ENCODE results near the gene DNAJC27.
A peak's percentile ranks its signal among the peaks of the same experiment; 100 is the strongest.
"Not testable (repeated sequence)": the region's sequence is repeated elsewhere in the genome, so short reads cannot be mapped to it uniquely, and the experiment has no call there.

The DNAJC27 gene

DNA sequence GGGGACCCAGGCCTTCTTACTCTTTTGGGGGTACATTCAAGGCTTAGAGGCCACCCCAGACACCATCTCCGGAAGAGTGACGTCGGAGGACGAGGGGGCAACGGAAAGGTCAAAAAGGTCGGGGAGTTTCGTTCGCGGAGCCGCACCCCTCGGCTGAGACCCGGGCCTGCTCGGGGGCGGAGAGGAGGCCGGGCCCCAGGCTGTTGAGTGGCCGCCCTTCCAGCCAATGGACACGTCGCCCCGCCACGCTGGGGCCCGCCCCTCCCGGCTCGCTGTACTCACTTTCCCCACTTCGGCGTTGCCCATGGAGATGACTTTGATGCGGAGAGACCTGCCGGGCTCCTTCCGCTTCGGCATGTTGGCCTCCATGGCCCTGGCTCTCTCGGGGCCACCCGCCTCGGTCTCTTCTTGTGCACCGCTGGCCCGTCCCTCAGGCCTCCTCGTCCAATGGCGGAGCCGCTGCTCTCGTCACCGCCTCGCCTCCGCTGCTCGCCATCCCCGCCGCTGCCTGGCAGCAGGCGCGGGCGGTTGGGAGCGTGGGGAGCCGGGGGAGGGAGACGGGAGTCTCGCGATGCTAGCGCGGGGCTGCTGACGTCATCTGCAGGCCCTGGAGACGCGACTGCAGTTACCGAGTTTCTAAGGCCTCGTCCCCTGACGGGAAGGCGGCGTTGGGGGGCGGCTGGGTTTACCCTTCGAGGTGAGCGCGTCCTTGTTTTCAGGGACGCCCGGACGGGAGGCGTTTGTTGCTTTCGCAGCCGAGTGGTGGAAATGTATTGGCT lies at the start of gene DNAJC27:
TSS of gene DNAJC27 (minus strand) at position 420 of the 779 bp plus-strand sequence. CDS start at position 369, 51 bp downstream.
- peaks cover 4% of the 10 kb centered on the region for H3K36me3 Mint-ChIP-seq
- peak within 1 kb of the TSS; percentile 99 for H3K27ac Mint-ChIP-seq
- H3K4me3 Mint-ChIP-seq: peak within 1 kb of the TSS; percentile 95
- peaks cover 17% of the 10 kb centered on the region for H3K4me1 Mint-ChIP-seq (ENCODE audit: low read depth)
- no peaks in the 10 kb centered on the region for H3K27me3 Mint-ChIP-seq
- no peaks in the 10 kb centered on the region for H3K9me3 Mint-ChIP-seq (ENCODE audit: low read depth)

GRCh38 chr2:25018681-25019080 lies 46.9 kb upstream of the DNAJC27 start:
- H3K4me3 Mint-ChIP-seq: no peak overlapping the region
- H3K27me3 Mint-ChIP-seq: peaks cover 5% of the 10 kb centered on the region
- H3K27ac Mint-ChIP-seq: no peak overlapping the region
- H3K4me1 Mint-ChIP-seq (ENCODE audit: low read depth): no peaks in the 10 kb centered on the region
- H3K36me3 Mint-ChIP-seq: peaks cover 4% of the 10 kb centered on the region
- no peaks in the 10 kb centered on the region for H3K9me3 Mint-ChIP-seq (ENCODE audit: low read depth)

- Mint-ChIP-seq H3K27ac (no peak overlapping the region), H3K4me1 (ENCODE audit: low read depth) (no peaks in the 10 kb centered on the region), H3K9me3 (ENCODE audit: low read depth) (no peaks in the 10 kb centered on the region), H3K27me3 (no peaks in the 10 kb centered on the region), H3K4me3 (no peak overlapping the region), H3K36me3 (no peaks in the 10 kb centered on the region)
Measured at GRCh38 chr2:25014631-25015030, 42.9 kb upstream of the DNAJC27 start.

GRCh38 chr2:25011342-25011741 lies 39.6 kb upstream of the DNAJC27 start:
- H3K9me3 Mint-ChIP-seq (ENCODE audit: low read depth); H3K27me3 Mint-ChIP-seq; H3K36me3 Mint-ChIP-seq; H3K4me3 Mint-ChIP-seq; H3K27ac Mint-ChIP-seq; H3K4me1 Mint-ChIP-seq (ENCODE audit: low read depth): not testable (repeated sequence)

- Mint-ChIP-seq H3K9me3 (ENCODE audit: low read depth) (no peaks in the 10 kb centered on the region), H3K27me3 (no peaks in the 10 kb centered on the region), H3K4me1 (ENCODE audit: low read depth) (no peaks in the 10 kb centered on the region), H3K27ac (no peak overlapping the region), H3K4me3 (no peak overlapping the region), H3K36me3 (no peaks in the 10 kb centered on the region)
Measured at GRCh38 chr2:25009954-25010353, 38.2 kb upstream of the DNAJC27 start.

DNA sequence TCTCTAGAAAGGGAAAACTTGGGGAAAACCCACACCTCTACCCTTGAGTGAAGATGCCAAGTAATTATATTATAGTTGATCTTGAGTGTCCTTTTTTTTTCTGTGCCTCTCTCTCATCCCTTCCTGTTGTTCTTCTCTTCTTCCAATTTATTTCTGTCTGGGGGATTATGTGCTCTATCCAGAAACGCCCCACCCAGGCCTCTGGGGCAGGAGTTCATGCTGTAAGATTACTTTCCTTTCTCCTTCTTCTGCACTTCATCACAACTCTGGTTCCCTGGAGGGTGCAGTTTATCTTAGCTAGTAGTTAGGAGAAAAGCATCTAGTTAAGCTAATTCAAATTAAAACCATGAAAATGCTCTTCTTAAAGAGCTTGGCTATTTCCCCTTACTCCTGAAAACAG lies 30.3 kb upstream of the DNAJC27 start:
- Mint-ChIP-seq H3K4me1 (ENCODE audit: low read depth) (no peaks in the 10 kb centered on the region), H3K27me3 (peaks cover 4% of the 10 kb centered on the region), H3K36me3 (peaks cover 3% of the 10 kb centered on the region)

DNA sequence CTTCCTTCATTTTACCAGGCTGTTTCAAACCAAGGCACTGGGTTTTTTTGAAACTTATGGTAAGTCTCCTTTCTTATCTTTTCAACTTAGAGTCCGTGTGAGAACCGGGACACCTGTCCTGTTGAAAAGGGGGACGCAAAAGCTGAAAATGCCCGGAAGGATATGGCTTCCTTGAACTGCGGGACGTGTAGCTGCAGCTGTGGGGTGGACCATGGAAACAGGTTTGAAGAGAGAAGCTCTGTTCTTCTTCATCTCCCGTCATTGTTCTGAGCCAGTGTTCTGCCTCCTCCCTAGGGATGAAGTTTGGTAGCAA lies 29.5 kb upstream of the DNAJC27 start:
- Mint-ChIP-seq H3K4me1 (ENCODE audit: low read depth) (no peaks in the 10 kb centered on the region), H3K36me3 (peaks cover 3% of the 10 kb centered on the region), H3K27ac (no peak overlapping the region), H3K4me3 (no peak overlapping the region), H3K9me3 (ENCODE audit: low read depth) (no peaks in the 10 kb centered on the region), H3K27me3 (peaks cover 4% of the 10 kb centered on the region)

More for the DNA sequence above, 30.3 kb upstream of the DNAJC27 start:
- Mint-ChIP-seq H3K4me3 (no peak overlapping the region), H3K9me3 (ENCODE audit: low read depth) (no peaks in the 10 kb centered on the region), H3K27ac (no peak overlapping the region)

- no peaks in the 10 kb centered on the region for H3K9me3 Mint-ChIP-seq (ENCODE audit: low read depth)
- H3K27ac Mint-ChIP-seq: no peak overlapping the region
- peaks cover 4% of the 10 kb centered on the region for H3K27me3 Mint-ChIP-seq
Measured at GRCh38 chr2:25000503-25001324, 29.0 kb upstream of the DNAJC27 start.

GRCh38 chr2:25000036-25000435 lies 28.3 kb upstream of the DNAJC27 start:
- Mint-ChIP-seq H3K4me3 (no peak overlapping the region), H3K9me3 (ENCODE audit: low read depth) (no peaks in the 10 kb centered on the region), H3K4me1 (ENCODE audit: low read depth) (no peaks in the 10 kb centered on the region), H3K36me3 (peaks cover 3% of the 10 kb centered on the region), H3K27ac (no peak overlapping the region), H3K27me3 (peaks cover 4% of the 10 kb centered on the region)

More at GRCh38 chr2:25000503-25001324, 29.0 kb upstream of the DNAJC27 start:
- H3K4me3 Mint-ChIP-seq: no peak overlapping the region
- H3K4me1 Mint-ChIP-seq (ENCODE audit: low read depth): no peaks in the 10 kb centered on the region
- H3K36me3 Mint-ChIP-seq: peaks cover 3% of the 10 kb centered on the region

DNA sequence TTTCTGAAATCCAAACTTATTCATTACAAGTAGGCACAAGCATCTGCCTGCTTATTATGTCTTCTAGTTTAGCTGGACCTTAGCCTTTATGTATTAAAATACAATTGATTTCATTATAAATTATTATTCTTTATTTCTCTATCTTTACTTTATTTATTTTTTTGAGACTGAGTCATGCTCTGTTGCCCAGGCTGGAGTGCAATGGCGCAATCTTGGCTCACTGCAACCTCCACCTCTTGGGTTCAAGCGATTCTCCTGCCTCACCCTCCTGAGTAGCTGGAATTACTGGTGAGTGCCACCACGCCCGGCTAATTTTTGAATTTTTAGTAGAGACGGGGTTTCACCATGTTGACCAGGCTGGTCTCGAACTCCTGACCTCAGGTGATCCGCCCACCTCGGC lies 27.3 kb upstream of the DNAJC27 start:
- not testable (repeated sequence) for H3K4me1 Mint-ChIP-seq (ENCODE audit: low read depth); H3K27ac Mint-ChIP-seq; H3K36me3 Mint-ChIP-seq; H3K9me3 Mint-ChIP-seq (ENCODE audit: low read depth); H3K4me3 Mint-ChIP-seq; H3K27me3 Mint-ChIP-seq

GRCh38 chr2:24994146-24994724 lies 22.5 kb upstream of the DNAJC27 start:
- H3K27me3 Mint-ChIP-seq: no peaks in the 10 kb centered on the region
- no peaks in the 10 kb centered on the region for H3K4me1 Mint-ChIP-seq (ENCODE audit: low read depth)
- H3K27ac Mint-ChIP-seq: no peak overlapping the region
- H3K36me3 Mint-ChIP-seq: no peaks in the 10 kb centered on the region
- no peak overlapping the region for H3K4me3 Mint-ChIP-seq
- H3K9me3 Mint-ChIP-seq (ENCODE audit: low read depth): no peaks in the 10 kb centered on the region

DNA sequence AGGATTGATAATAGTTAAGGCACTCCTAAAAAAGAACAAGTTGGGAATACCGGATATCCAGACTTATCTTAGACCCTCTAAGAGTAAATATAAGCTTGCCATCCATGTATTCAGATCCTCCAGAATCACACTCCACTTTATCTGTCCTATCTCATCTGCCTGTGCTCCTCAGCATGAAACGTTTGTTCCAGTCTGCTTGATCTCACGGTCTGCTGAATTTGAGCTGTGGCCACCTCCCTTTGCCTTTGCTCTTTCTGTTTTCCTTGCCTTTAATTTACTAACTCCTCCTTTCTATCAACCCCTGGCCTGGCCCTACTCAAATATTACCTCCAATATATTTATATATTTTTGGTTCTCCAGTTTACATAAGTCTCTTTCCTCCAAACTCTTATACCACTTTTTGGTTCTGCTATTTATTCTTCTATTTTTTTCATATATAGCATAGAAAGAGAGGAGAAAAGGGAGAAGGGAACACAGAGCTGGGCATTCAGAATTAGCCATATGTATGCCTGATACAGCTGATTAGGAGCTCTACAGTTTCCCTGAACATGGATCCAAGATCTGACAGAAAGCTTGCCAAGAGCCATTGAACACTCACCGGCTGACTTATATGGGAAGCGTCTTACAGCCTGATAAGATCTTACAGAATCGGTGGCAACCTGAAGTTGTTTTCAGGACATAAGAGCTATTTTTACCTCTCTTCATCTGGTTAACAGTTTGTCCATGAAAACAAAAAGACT lies 21.8 kb upstream of the DNAJC27 start:
- H3K4me3 Mint-ChIP-seq: no peak overlapping the region
- no peak overlapping the region for H3K27ac Mint-ChIP-seq
- H3K27me3 Mint-ChIP-seq: no peaks in the 10 kb centered on the region
- H3K36me3 Mint-ChIP-seq: no peaks in the 10 kb centered on the region
- H3K4me1 Mint-ChIP-seq (ENCODE audit: low read depth): no peaks in the 10 kb centered on the region
- no peaks in the 10 kb centered on the region for H3K9me3 Mint-ChIP-seq (ENCODE audit: low read depth)

DNA sequence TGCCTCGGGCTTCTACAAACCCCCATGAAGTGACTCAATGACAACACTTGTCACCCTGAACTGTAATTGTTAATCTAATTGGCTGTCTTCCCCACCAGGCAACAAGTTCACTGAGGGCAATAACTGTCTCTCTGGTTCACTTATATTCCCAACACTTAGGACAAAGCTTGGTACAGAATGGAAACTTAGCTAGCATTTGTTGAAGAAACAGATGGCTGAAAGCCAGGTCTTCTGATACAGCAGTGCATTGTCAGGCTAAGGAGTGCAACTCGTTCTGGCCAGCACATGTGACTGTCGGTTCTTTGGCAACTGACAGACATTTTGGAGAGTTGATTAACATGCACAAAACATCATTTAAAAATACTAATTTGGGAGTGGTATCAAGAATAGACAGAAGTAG lies 14.6 kb upstream of the DNAJC27 start:
- Mint-ChIP-seq H3K4me1 (ENCODE audit: low read depth) (peaks cover 1% of the 10 kb centered on the region), H3K36me3 (no peaks in the 10 kb centered on the region), H3K9me3 (ENCODE audit: low read depth) (no peaks in the 10 kb centered on the region), H3K27me3 (no peaks in the 10 kb centered on the region), H3K27ac (no peak overlapping the region), H3K4me3 (no peak overlapping the region)

DNA sequence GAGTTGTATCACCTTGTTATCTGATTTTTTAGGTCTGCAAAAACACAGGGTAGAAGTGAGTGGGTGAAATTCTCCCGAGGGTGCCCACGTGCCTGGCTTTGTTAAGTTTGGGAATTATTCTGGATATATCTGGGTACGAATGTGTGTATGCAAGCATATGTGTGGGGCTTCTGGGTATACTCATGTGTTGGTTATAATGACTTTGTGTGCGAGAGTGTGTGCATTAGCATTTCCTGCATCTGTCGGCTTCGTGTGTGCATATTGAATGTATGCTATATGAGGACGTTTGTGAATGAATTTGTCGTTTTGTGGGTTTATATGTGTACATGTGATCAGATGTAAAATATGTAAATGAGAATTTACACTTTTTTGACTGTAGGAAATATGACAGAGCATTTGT lies 13.8 kb upstream of the DNAJC27 start:
- H3K36me3 Mint-ChIP-seq: no peaks in the 10 kb centered on the region
- H3K27me3 Mint-ChIP-seq: no peaks in the 10 kb centered on the region
- H3K4me3 Mint-ChIP-seq: no peak overlapping the region
- H3K9me3 Mint-ChIP-seq (ENCODE audit: low read depth): no peaks in the 10 kb centered on the region
- H3K4me1 Mint-ChIP-seq (ENCODE audit: low read depth): peaks cover 1% of the 10 kb centered on the region
- H3K27ac Mint-ChIP-seq: no peak overlapping the region

DNA sequence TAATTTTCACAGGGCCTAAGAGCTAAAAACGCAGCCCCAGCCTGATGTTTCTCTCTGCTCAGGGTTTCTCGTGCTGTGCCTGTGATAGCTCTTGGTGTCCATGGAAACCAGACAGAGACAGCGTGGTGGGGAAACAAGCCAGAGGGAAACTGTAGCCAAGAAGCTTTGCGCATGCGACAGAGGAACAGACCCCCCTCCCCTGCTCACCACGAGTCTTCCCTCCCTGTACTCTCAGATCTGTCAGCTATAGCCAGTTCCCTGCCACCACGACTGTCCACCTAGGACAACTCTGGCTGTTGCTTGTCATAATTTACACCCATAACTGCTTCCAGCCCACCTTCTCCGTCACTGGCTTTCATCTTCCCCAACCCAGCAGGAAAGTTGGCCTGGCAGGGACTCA lies 13.2 kb upstream of the DNAJC27 start:
- no peaks in the 10 kb centered on the region for H3K36me3 Mint-ChIP-seq
- H3K27ac Mint-ChIP-seq: no peak overlapping the region
- peaks cover 1% of the 10 kb centered on the region for H3K4me1 Mint-ChIP-seq (ENCODE audit: low read depth)
- no peak overlapping the region for H3K4me3 Mint-ChIP-seq
- H3K27me3 Mint-ChIP-seq: no peaks in the 10 kb centered on the region
- no peaks in the 10 kb centered on the region for H3K9me3 Mint-ChIP-seq (ENCODE audit: low read depth)
